HG03521 (cell line): Measurements from ENCODE around the gene SYF2.
"Not testable (repeated sequence)": the region's sequence is repeated elsewhere in the genome, so short reads cannot be mapped to it uniquely, and the experiment has no call there.

Experiments used
- ATAC-seq: cut with Tn5 transposase; IDR thresholded peaks from one replicate; pipeline ENCODE4 v1.9.1; 2021; ENCODE audit warnings: mild to moderate bottlenecking, moderate library complexity; ENCODE audit not compliant: unreplicated experiment

The SYF2 gene

GRCh38 chr1:25246600-25247023, 14.3 kb upstream of the SYF2 start:
- peak; percentile 10 for ATAC-seq

- no peak for ATAC-seq
Observed at GRCh38 chr1:25245809-25246599, 13.7 kb upstream of the SYF2 start.

GRCh38 chr1:25245393-25245792, 13.1 kb upstream of the SYF2 start:
- ATAC-seq = no peak

GRCh38 chr1:25243907-25244306, 11.6 kb upstream of the SYF2 start:
- ATAC-seq = no peak

- ATAC-seq = peak; percentile 71
Observed at GRCh38 chr1:25239681-25240541, 7.6 kb upstream of the SYF2 start.

- no peak for ATAC-seq
Observed at GRCh38 chr1:25238046-25238445, 5.7 kb upstream of the SYF2 start.

- ATAC-seq = not testable (repeated sequence)
Observed at GRCh38 chr1:25236261-25236660, 4.0 kb upstream of the SYF2 start.

GRCh38 chr1:25235411-25235810, 3.1 kb upstream of the SYF2 start:
- not testable (repeated sequence) for ATAC-seq

GRCh38 chr1:25232866-25233784, 823 bp upstream of the SYF2 start:
- ATAC-seq = peak; percentile 60

GRCh38 chr1:25223471-25223870, 8.8 kb downstream of the SYF2 start:
- no peak for ATAC-seq

GRCh38 chr1:25222606-25223005, 9.7 kb downstream of the SYF2 start:
- no peak for ATAC-seq

- ATAC-seq = no peak
Observed at GRCh38 chr1:25220666-25221065, 11.6 kb downstream of the SYF2 start.

GRCh38 chr1:25219661-25220251, 12.5 kb downstream of the SYF2 start:
- no peak for ATAC-seq

GRCh38 chr1:25217598-25218232, 14.6 kb downstream of the SYF2 start:
- no peak for ATAC-seq

- ATAC-seq = no peak
Observed at GRCh38 chr1:25217015-25217414, 15.3 kb downstream of the SYF2 start.

- no peak for ATAC-seq
Observed at GRCh38 chr1:25216123-25216522, 16.2 kb downstream of the SYF2 start.

GRCh38 chr1:25212725-25213124, 19.6 kb downstream of the SYF2 start:
- no peak for ATAC-seq

- no peak for ATAC-seq
Observed at GRCh38 chr1:25210728-25211127, 21.6 kb downstream of the SYF2 start.

- no peak for ATAC-seq
Observed at GRCh38 chr1:25209516-25209915, 22.8 kb downstream of the SYF2 start.
